HEK293 (cell line): ENCODE measurements around the gene CDH18.

Source experiments
- CTCF ChIA-PET: fragments of 350-600 bp; formaldehyde crosslinking; extraction: SDS; loops from one replicate; lab custom pipeline; 2021; ENCODE audit warnings: antibody characterized with exemption; lab: Yijun Ruan, JAX
- POLR2A ChIA-PET: fragments of 300-600 bp; formaldehyde crosslinking; extraction: SDS; loops from one replicate; lab custom pipeline; 2020; ENCODE audit warnings: antibody characterized with exemption, inconsistent platforms; lab: Yijun Ruan, JAX
- H3K27ac ChIP-seq: fragments of 200-500 bp; sonication (Bioruptor generic); 2 replicates; pipeline ENCODE4 v1.5.1; 2014; ENCODE audit warnings: low read depth, low read length, control low read depth, inconsistent platforms; ENCODE audit errors: extremely low read depth
- H3K36me3 ChIP-seq, 2 experiments: fragments of 200-500 bp in 1 of 2; sonication (Bioruptor generic) in 1 of 2; 1 replicate in 1 of 2; 2 replicates in 1 of 2; pipeline ENCODE4 v1.5.1; 2014 to 2017; ENCODE audit warnings: inconsistent platforms in 2 of 2, low read length in 2 of 2; ENCODE audit not compliant: control insufficient read depth in 2 of 2, insufficient read depth in 1 of 2
- H3K4me1 ChIP-seq: fragments of 200-500 bp; sonication (Bioruptor generic); 2 replicates; pipeline ENCODE4 v1.5.1; 2014; ENCODE audit warnings: mild to moderate bottlenecking, low read length, inconsistent platforms; ENCODE audit not compliant: control insufficient read depth, insufficient read depth
- H3K4me3 ChIP-seq: 2 replicates; pipeline ENCODE4 v1.5.1; 2011; ENCODE audit warnings: low read depth, mild to moderate bottlenecking, control low read depth, low read length, moderate library complexity
- H3K9me3 ChIP-seq: fragments of 200-500 bp; sonication (Bioruptor generic); 2 replicates; pipeline ENCODE4 v1.5.1; 2014; ENCODE audit warnings: low read depth, low read length, inconsistent platforms; ENCODE audit not compliant: control insufficient read depth, insufficient read depth
- ZNF121 ChIP-seq: fragments of 450-650 bp; formaldehyde crosslinking; IDR thresholded peaks from 2 replicates; pipeline ENCODE4 v1.5.1; 2016; ENCODE audit warnings: missing biosample characterization, missing genetic modification characterization
- ZNF184 ChIP-seq: fragments of 450-650 bp; IDR thresholded peaks from 2 replicates; pipeline ENCODE4 v1.5.1; 2018; ENCODE audit warnings: missing biosample characterization, mild to moderate bottlenecking, missing genetic modification characterization
- ZNF394 ChIP-seq: fragments of 450-650 bp; formaldehyde crosslinking; IDR thresholded peaks from 2 replicates; pipeline ENCODE4 v1.5.1; 2016; ENCODE audit warnings: missing biosample characterization, missing genetic modification characterization, mild to moderate bottlenecking, moderate library complexity, borderline replicate concordance
- ZNF426 ChIP-seq: fragments of 450-650 bp; formaldehyde crosslinking; IDR thresholded peaks from 2 replicates; pipeline ENCODE4 v1.5.1; 2017; ENCODE audit warnings: missing biosample characterization, missing genetic modification characterization, mild to moderate bottlenecking, inconsistent platforms, moderate library complexity
- ZNF514 ChIP-seq: fragments of 450-650 bp; formaldehyde crosslinking; IDR thresholded peaks from 2 replicates; pipeline ENCODE4 v1.5.1; 2016; ENCODE audit warnings: missing biosample characterization, missing genetic modification characterization
- ZNF785 ChIP-seq: fragments of 450-650 bp; formaldehyde crosslinking; IDR thresholded peaks from 2 replicates; pipeline ENCODE4 v1.5.1; 2016; ENCODE audit warnings: missing biosample characterization, missing genetic modification characterization
- TF ChIP-seq, protein P1 (sequence below): fragments of 450-650 bp; formaldehyde crosslinking; IDR thresholded peaks from 2 replicates; pipeline ENCODE4 v1.5.1; 2016; ENCODE audit warnings: missing biosample characterization, missing genetic modification characterization
- TF ChIP-seq, protein P2 (sequence below): fragments of 450-650 bp; formaldehyde crosslinking; IDR thresholded peaks from 2 replicates; pipeline ENCODE4 v1.5.1; 2017; ENCODE audit warnings: missing biosample characterization, missing genetic modification characterization
- TF ChIP-seq, protein P3 (sequence below): fragments of 450-650 bp; formaldehyde crosslinking; IDR thresholded peaks from 2 replicates; pipeline ENCODE4 v1.5.1; 2016; ENCODE audit warnings: missing biosample characterization, missing genetic modification characterization
- TF ChIP-seq, protein P4 (sequence below): fragments of 450-650 bp; formaldehyde crosslinking; IDR thresholded peaks from 2 replicates; pipeline ENCODE4 v1.5.1; 2016; ENCODE audit warnings: missing biosample characterization, missing genetic modification characterization
- TF ChIP-seq, protein P5 (sequence below): IDR thresholded peaks from 2 replicates; pipeline ENCODE4 v1.6.1; 2011; ENCODE audit warnings: mild to moderate bottlenecking, low read depth, low read length, borderline replicate concordance
- TF ChIP-seq, protein P6 (sequence below): fragments of 450-650 bp; IDR thresholded peaks from 2 replicates; pipeline ENCODE4 v1.5.1; 2018; ENCODE audit warnings: missing biosample characterization, missing genetic modification characterization

CDH18 gene

DNA sequence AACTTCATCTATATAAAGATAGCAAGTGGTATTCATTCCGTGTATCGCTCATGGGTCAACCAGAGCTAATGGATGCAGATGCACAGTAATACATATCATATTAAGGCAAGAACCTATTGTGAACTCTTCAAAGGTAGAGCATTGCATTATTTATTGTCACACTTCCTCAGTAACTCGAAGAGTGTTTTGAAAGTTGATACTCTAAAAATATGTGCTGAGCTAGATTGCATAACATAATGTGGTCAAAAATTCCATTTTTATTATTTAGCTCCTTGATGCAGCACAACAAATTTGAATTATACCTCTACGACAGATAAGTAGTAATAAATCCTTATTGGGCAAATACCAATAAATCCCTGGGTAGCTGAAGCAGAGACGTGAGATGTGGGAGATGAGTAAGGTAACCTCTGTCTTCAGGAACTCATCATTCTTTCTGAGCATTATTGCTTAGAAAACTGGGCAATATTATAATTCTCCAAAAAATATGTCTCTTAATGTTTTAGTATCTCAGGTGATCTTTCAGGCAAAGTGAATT is 70.3 kb downstream of the CDH18 start:
- H3K9me3 ChIP-seq = no peaks in the 10 kb centered on the region
- no peaks in the 10 kb centered on the region for H3K36me3 ChIP-seq
- ChIA-PET CTCF (no interaction called here), POLR2A (no interaction called here)
- no peaks in the 10 kb centered on the region for H3K4me1 ChIP-seq
- no peak overlapping the region for H3K4me3 ChIP-seq
- H3K27ac ChIP-seq = no peak overlapping the region
- TF ChIP-seq, protein P1, sequence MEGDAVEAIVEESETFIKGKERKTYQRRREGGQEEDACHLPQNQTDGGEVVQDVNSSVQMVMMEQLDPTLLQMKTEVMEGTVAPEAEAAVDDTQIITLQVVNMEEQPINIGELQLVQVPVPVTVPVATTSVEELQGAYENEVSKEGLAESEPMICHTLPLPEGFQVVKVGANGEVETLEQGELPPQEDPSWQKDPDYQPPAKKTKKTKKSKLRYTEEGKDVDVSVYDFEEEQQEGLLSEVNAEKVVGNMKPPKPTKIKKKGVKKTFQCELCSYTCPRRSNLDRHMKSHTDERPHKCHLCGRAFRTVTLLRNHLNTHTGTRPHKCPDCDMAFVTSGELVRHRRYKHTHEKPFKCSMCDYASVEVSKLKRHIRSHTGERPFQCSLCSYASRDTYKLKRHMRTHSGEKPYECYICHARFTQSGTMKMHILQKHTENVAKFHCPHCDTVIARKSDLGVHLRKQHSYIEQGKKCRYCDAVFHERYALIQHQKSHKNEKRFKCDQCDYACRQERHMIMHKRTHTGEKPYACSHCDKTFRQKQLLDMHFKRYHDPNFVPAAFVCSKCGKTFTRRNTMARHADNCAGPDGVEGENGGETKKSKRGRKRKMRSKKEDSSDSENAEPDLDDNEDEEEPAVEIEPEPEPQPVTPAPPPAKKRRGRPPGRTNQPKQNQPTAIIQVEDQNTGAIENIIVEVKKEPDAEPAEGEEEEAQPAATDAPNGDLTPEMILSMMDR (tag by site-specific recombination) = no peak
- no peak for TF ChIP-seq ZNF184
- TF ChIP-seq, all 188 proteins: peak for 0

DNA sequence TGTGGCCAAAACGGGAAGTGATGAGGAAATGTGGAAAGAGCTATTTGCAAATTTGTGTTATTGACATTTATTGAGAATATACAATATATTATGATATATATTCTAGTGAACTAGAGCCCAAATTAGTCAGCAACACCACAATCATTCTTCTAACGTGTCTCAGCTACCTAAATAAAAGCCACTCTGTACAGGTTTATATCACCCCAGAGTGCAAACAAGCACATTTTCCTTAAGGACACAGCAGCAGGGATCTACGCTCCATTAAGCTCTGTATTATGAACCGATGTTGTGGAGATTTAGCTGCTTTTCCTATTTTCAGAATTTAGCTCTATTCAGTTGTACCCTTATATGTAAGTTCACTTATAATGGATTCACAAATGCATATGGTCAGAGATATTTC is 77.9 kb downstream of the CDH18 start:
- ChIA-PET CTCF (no interaction called here), POLR2A (no interaction called here)

DNA sequence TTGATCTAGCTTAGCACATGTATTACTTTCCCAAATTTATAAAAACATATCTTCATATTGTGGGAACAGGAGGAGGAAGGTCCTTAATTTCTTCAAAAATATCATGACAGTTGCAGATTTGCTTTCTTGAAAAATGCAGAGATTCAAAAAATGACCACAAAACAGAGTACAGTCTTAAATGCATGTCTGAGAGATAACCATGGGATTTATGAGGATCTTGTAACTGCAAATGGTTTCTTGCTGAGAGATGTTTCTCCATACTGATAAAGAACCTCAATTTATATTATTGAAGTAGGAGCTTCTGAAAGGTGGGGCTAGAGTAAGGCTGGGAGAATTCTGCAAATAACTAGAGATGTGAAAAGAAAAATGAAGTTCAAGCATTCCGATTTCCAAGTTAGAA is 83.2 kb downstream of the CDH18 start:
- H3K4me3 ChIP-seq = no peak overlapping the region
- TF ChIP-seq ZNF514 (tag by site-specific recombination) (no peak), ZNF121 (tag by site-specific recombination) (no peak), ZNF426 (no peak)
- TF ChIP-seq, protein P2, sequence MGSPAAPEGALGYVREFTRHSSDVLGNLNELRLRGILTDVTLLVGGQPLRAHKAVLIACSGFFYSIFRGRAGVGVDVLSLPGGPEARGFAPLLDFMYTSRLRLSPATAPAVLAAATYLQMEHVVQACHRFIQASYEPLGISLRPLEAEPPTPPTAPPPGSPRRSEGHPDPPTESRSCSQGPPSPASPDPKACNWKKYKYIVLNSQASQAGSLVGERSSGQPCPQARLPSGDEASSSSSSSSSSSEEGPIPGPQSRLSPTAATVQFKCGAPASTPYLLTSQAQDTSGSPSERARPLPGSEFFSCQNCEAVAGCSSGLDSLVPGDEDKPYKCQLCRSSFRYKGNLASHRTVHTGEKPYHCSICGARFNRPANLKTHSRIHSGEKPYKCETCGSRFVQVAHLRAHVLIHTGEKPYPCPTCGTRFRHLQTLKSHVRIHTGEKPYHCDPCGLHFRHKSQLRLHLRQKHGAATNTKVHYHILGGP (tag by site-specific recombination) = no peak
- TF ChIP-seq, protein P3, sequence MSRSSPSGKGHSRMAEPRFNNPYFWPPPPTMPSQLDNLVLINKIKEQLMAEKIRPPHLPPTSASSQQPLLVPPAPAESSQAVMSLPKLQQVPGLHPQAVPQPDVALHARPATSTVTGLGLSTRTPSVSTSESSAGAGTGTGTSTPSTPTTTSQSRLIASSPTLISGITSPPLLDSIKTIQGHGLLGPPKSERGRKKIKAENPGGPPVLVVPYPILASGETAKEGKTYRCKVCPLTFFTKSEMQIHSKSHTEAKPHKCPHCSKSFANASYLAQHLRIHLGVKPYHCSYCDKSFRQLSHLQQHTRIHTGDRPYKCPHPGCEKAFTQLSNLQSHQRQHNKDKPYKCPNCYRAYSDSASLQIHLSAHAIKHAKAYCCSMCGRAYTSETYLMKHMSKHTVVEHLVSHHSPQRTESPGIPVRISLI (tag by site-specific recombination) = no peak
- CTCF ChIA-PET = interaction anchor here (0.7 kb wide), 1 partner anchor 203 kb away, joined by 3 read pairs; no protein-coding TSS in a partner anchor
- no peaks in the 10 kb centered on the region for H3K4me1 ChIP-seq
- H3K9me3 ChIP-seq = no peaks in the 10 kb centered on the region
- no peak overlapping the region for H3K27ac ChIP-seq
- no peaks in the 10 kb centered on the region for H3K36me3 ChIP-seq
- POLR2A ChIA-PET = no interaction called here

More for the DNA sequence above, 77.9 kb downstream of the CDH18 start:
- Histone ChIP-seq H3K9me3 (no peaks in the 10 kb centered on the region), H3K36me3 (no peaks in the 10 kb centered on the region)
- TF ChIP-seq ZNF785 (tag by site-specific recombination) = no peak
- TF ChIP-seq, protein P1 (tag by site-specific recombination) = no peak
- TF ChIP-seq, protein P4, sequence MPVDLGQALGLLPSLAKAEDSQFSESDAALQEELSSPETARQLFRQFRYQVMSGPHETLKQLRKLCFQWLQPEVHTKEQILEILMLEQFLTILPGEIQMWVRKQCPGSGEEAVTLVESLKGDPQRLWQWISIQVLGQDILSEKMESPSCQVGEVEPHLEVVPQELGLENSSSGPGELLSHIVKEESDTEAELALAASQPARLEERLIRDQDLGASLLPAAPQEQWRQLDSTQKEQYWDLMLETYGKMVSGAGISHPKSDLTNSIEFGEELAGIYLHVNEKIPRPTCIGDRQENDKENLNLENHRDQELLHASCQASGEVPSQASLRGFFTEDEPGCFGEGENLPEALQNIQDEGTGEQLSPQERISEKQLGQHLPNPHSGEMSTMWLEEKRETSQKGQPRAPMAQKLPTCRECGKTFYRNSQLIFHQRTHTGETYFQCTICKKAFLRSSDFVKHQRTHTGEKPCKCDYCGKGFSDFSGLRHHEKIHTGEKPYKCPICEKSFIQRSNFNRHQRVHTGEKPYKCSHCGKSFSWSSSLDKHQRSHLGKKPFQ = no peak
- TF ChIP-seq, protein P5, sequence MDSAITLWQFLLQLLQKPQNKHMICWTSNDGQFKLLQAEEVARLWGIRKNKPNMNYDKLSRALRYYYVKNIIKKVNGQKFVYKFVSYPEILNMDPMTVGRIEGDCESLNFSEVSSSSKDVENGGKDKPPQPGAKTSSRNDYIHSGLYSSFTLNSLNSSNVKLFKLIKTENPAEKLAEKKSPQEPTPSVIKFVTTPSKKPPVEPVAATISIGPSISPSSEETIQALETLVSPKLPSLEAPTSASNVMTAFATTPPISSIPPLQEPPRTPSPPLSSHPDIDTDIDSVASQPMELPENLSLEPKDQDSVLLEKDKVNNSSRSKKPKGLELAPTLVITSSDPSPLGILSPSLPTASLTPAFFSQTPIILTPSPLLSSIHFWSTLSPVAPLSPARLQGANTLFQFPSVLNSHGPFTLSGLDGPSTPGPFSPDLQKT = no peak
- no peak for TF ChIP-seq ZNF394 (tag by site-specific recombination)
- TF ChIP-seq, protein P6, sequence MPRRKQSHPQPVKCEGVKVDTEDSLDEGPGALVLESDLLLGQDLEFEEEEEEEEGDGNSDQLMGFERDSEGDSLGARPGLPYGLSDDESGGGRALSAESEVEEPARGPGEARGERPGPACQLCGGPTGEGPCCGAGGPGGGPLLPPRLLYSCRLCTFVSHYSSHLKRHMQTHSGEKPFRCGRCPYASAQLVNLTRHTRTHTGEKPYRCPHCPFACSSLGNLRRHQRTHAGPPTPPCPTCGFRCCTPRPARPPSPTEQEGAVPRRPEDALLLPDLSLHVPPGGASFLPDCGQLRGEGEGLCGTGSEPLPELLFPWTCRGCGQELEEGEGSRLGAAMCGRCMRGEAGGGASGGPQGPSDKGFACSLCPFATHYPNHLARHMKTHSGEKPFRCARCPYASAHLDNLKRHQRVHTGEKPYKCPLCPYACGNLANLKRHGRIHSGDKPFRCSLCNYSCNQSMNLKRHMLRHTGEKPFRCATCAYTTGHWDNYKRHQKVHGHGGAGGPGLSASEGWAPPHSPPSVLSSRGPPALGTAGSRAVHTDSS = no peak
- TF ChIP-seq, all 188 proteins: peak for 0
- Histone ChIP-seq H3K27ac (no peak overlapping the region), H3K4me1 (no peaks in the 10 kb centered on the region), H3K4me3 (no peak overlapping the region)
